Measurements from ENCODE around the gene LCN2.

The LCN2 gene

GRCh38 chr9:128103589-128103962 is 45.7 kb upstream of the LCN2 start:
- peak overlapping the region; percentile 28 for H3K27ac ChIP-seq
- peak; percentile 65 for TF ChIP-seq CTCF (conservative IDR thresholded peaks at IDR 0.05)

GRCh38 chr9:128104171-128104618 is 45.1 kb upstream of the LCN2 start:
- peak overlapping the region; percentile 28; the same call in 1 of the 2 replicates for H3K27ac ChIP-seq
- TF ChIP-seq CTCF (conservative IDR thresholded peaks at IDR 0.05), result no peak

- no peak for TF ChIP-seq CTCF (conservative IDR thresholded peaks at IDR 0.05)
- H3K27ac ChIP-seq, result peak overlapping the region; percentile 2; the same call in 1 of the 2 replicates
Measured at GRCh38 chr9:128105538-128106175, 43.6 kb upstream of the LCN2 start.

- H3K27ac ChIP-seq, result no peak overlapping the region
Measured at GRCh38 chr9:128106181-128106939, 42.9 kb upstream of the LCN2 start.

GRCh38 chr9:128106940-128107467 is 42.2 kb upstream of the LCN2 start:
- no peak for TF ChIP-seq CTCF (conservative IDR thresholded peaks at IDR 0.05)
- H3K27ac ChIP-seq, result peak overlapping the region; percentile 15; the same call in 1 of the 2 replicates

More at GRCh38 chr9:128106181-128106939, 42.9 kb upstream of the LCN2 start:
- TF ChIP-seq CTCF (conservative IDR thresholded peaks at IDR 0.05), result no peak

GRCh38 chr9:128107468-128108268 is 41.6 kb upstream of the LCN2 start:
- peak overlapping the region; percentile 15; the same call in 1 of the 2 replicates for H3K27ac ChIP-seq
- TF ChIP-seq CTCF (conservative IDR thresholded peaks at IDR 0.05), result no peak
